ENCODE data around the gene SOAT2.

The SOAT2 gene

DNA sequence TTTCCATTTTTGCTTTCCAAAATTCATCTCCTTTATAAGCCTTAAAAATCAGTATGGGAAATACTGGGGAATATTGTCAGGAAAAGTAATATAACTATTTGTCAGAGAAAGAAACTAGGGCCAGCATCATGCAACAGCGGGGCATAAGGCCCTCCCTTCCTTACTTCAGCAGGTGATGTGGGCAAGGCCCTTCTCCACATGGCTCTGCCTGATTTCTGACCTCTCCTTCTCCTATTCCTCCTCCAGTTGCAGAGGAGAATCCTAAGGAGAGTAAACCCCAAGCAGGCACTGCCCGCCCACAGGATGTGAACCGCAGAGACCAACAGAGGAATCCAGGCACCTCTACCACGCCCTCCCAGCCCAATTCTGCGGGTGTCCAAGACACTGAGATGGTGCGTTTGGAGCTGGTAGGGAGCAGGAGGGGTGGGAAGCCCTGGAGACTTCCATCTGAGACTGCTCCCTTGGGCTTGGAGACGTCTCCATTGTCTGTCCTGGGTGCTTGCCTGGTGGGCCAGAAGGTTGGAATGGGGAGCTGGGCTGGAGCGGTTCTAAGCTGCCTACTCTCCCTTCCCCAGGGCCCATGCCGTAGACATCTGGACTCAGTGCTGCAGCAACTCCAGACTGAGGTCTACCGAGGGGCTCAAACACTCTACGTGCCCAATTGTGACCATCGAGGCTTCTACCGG is 2.7 kb upstream of the SOAT2 start:
- Histone ChIP-seq H3K9ac (ENCODE audit: low read length) (no peak overlapping the region), H3K4me2 (ENCODE audit: low read length) (no peak overlapping the region), H4K20me1 (ENCODE audit: insufficient read depth, low read length) (no peaks in the 10 kb centered on the region), H3F3A (ENCODE audit: insufficient read depth, low read length) (no peaks in the 10 kb centered on the region), H3K9me2 (ENCODE audit: low read depth, low read length) (no peaks in the 10 kb centered on the region), H3K36me3 (ENCODE audit: insufficient read depth, low read length) (no peaks in the 10 kb centered on the region), H3K27me3 (ENCODE audit: insufficient read depth, low read length) (peaks cover 5% of the 10 kb centered on the region; the same call in 1 of the 2 replicates), H3K4me1 (ENCODE audit: insufficient read depth, low read length, severe bottlenecking) (peaks cover 50% of the 10 kb centered on the region), H3K27ac (ENCODE audit: low read depth, low read length, poor library complexity, severe bottlenecking) (no peak overlapping the region), H3K4me3 (ENCODE audit: low read depth, low read length, poor library complexity, severe bottlenecking) (no peak overlapping the region), H3K79me2 (ENCODE audit: insufficient read depth, low read length) (no peaks in the 10 kb centered on the region), H3K9me3 (ENCODE audit: low read length) (no peaks in the 10 kb centered on the region), H2AFZ (ENCODE audit: low read length) (no peak overlapping the region)
- TF ChIP-seq, protein P1, sequence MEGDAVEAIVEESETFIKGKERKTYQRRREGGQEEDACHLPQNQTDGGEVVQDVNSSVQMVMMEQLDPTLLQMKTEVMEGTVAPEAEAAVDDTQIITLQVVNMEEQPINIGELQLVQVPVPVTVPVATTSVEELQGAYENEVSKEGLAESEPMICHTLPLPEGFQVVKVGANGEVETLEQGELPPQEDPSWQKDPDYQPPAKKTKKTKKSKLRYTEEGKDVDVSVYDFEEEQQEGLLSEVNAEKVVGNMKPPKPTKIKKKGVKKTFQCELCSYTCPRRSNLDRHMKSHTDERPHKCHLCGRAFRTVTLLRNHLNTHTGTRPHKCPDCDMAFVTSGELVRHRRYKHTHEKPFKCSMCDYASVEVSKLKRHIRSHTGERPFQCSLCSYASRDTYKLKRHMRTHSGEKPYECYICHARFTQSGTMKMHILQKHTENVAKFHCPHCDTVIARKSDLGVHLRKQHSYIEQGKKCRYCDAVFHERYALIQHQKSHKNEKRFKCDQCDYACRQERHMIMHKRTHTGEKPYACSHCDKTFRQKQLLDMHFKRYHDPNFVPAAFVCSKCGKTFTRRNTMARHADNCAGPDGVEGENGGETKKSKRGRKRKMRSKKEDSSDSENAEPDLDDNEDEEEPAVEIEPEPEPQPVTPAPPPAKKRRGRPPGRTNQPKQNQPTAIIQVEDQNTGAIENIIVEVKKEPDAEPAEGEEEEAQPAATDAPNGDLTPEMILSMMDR (IDR thresholded peaks at IDR 0.05; ENCODE audit: low read length), result no peak
- TF ChIP-seq EZH2 (IDR thresholded peaks at IDR 0.05; ENCODE audit: borderline replicate concordance, low read length), result no peak

DNA sequence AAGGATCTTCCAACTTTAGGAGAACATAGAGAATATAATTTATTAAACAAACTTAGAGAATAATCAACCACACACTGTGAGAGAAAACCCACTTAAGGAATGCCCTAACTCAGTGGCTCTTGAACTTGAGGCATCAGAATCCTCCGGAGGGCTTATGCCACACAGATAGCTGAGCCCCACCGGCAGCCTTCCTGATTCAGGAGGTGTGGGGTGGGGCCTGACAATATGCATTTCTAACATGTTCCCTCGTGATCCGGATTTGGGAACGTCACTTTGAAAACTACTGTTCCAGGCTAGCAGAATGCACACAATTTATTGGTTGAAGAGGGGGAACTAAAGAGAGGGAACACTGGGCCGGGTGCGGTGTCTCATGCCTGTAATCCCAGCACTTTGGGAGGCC is 2.0 kb upstream of the SOAT2 start:
- Histone ChIP-seq H3K27me3 (ENCODE audit: insufficient read depth, low read length) (peaks cover 5% of the 10 kb centered on the region; the same call in 1 of the 2 replicates), H3K36me3 (ENCODE audit: insufficient read depth, low read length) (no peaks in the 10 kb centered on the region), H4K20me1 (ENCODE audit: insufficient read depth, low read length) (no peaks in the 10 kb centered on the region), H3K9me3 (ENCODE audit: low read length) (no peaks in the 10 kb centered on the region), H3K4me1 (ENCODE audit: insufficient read depth, low read length, severe bottlenecking) (peaks cover 50% of the 10 kb centered on the region), H3K9ac (ENCODE audit: low read length) (no peak overlapping the region), H3K4me3 (ENCODE audit: low read depth, low read length, poor library complexity, severe bottlenecking) (no peak overlapping the region), H2AFZ (ENCODE audit: low read length) (no peak overlapping the region), H3K9me2 (ENCODE audit: low read depth, low read length) (no peaks in the 10 kb centered on the region), H3K79me2 (ENCODE audit: insufficient read depth, low read length) (no peaks in the 10 kb centered on the region), H3K4me2 (ENCODE audit: low read length) (no peak overlapping the region), H3K27ac (ENCODE audit: low read depth, low read length, poor library complexity, severe bottlenecking) (no peak overlapping the region), H3F3A (ENCODE audit: insufficient read depth, low read length) (no peaks in the 10 kb centered on the region)
- TF ChIP-seq EZH2 (IDR thresholded peaks at IDR 0.05; ENCODE audit: borderline replicate concordance, low read length), result no peak
- TF ChIP-seq, protein P1 (IDR thresholded peaks at IDR 0.05; ENCODE audit: low read length), result no peak

DNA sequence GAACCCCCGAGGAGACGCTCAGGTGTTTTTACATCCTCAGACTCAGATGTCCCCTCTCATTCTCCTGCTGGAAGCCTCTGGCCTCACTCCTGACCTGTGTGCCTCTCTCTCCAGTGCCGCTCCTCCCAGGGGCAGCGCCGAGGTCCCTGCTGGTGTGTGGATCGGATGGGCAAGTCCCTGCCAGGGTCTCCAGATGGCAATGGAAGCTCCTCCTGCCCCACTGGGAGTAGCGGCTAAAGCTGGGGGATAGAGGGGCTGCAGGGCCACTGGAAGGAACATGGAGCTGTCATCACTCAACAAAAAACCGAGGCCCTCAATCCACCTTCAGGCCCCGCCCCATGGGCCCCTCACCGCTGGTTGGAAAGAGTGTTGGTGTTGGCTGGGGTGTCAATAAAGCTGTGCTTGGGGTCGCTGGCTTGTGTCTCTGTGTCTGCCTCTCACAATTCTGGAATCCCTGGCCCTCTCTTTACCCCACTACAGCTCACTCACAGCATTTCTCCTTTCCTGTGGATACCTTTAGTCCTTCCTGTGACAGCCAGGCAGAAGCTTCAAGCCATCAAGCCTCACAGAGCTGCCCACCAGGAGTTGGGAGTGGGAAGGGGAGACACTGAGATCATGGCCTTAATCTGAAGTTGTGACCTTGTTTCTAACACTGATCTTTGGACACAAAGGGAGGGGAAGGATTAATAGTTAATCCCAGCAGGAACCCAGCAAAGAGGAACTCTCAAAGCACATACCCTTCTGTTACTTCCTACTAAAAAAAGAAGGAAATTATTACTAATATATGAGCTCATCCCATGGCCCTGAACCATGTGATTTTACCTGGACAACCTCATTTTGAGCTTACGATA is 1.1 kb upstream of the SOAT2 start:
- no peaks in the 10 kb centered on the region for H3K9me3 ChIP-seq (ENCODE audit: low read length)
- H3K27me3 ChIP-seq (ENCODE audit: insufficient read depth, low read length), result peaks cover 4% of the 10 kb centered on the region; the same call in 1 of the 2 replicates
- H4K20me1 ChIP-seq (ENCODE audit: insufficient read depth, low read length), result no peaks in the 10 kb centered on the region
- H3K79me2 ChIP-seq (ENCODE audit: insufficient read depth, low read length), result no peaks in the 10 kb centered on the region
- H3K4me2 ChIP-seq (ENCODE audit: low read length), result peak overlapping the region; percentile 74; the same call in 1 of the 2 replicates
- no peaks in the 10 kb centered on the region for H3F3A ChIP-seq (ENCODE audit: insufficient read depth, low read length)
- H3K36me3 ChIP-seq (ENCODE audit: insufficient read depth, low read length), result no peaks in the 10 kb centered on the region
- no peak overlapping the region for H2AFZ ChIP-seq (ENCODE audit: low read length)
- no peaks in the 10 kb centered on the region for H3K9me2 ChIP-seq (ENCODE audit: low read depth, low read length)
- no peak overlapping the region for H3K4me3 ChIP-seq (ENCODE audit: low read depth, low read length, poor library complexity, severe bottlenecking)
- no peak overlapping the region for H3K9ac ChIP-seq (ENCODE audit: low read length)
- peak overlapping the region; percentile 77 for H3K27ac ChIP-seq (ENCODE audit: low read depth, low read length, poor library complexity, severe bottlenecking)
- H3K4me1 ChIP-seq (ENCODE audit: insufficient read depth, low read length, severe bottlenecking), result peaks cover 49% of the 10 kb centered on the region
- TF ChIP-seq, protein P1 (IDR thresholded peaks at IDR 0.05; ENCODE audit: low read length), result no peak
- no peak for TF ChIP-seq EZH2 (IDR thresholded peaks at IDR 0.05; ENCODE audit: borderline replicate concordance, low read length)
